ENCODE measurements around the gene SNX1. TPM values are rescaled to one million over a fixed set of nuclear protein-coding genes. Genes with fewer than 3 reads are reported as not detected.

Gene SNX1
- total and polyA plus RNA-seq, 2 donors (not counting 3 experiments of a cell fraction or from before 2014, with no cell fraction given) = 56.0 to 113 TPM

DNA sequence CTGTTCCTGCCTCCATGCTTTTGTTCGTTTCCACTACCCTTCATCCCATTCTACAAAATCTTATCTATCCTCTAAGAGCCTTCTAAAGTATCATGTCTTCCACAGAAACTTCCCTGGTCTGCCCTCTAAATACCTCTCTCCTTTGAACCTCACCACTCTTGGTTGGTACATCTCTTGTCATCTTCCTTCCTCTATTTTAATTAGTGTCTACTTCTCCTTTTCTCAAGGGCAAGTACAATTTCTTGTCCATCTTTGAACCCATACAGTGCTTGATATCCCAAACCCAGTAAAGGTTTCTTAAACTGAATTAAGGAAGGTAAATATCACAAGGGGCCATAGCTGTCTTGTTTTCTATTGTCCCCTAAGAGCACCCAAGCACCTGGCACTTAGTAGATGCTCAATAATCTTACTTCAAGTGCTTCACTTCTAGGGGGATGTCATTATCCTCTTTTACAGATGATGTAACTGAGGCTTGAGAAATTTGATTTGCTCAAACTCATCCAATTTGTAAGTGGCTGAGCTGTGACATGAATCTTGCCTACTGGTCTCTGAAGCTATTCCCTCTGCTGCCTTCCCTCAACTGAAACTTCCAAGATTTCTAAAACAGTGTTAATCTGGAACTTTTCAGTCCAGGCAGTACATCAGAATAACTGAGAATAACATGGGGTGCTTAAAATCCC, 46.9 kb upstream of the SNX1 start:
- Histone ChIP-seq H3K9me1 (replicated peaks; ENCODE audit: control insufficient read depth, extremely low read depth, insufficient read depth, low read length) (no peaks in the 10 kb centered on the region), H3K27me3 (ENCODE audit: control insufficient read depth in 2 of 2, insufficient read depth in 2 of 2, low read length in 2 of 2) (peaks cover 12 to 13% of the 10 kb centered on the region in 2 experiments), H3K9me3 (replicated peaks; ENCODE audit: control insufficient read depth, insufficient read depth, low read length) (no peaks in the 10 kb centered on the region), H3K9ac (replicated peaks; ENCODE audit: extremely low read depth, insufficient read depth, low read length) (no peak overlapping the region), H2AFZ (ENCODE audit: low read depth, low read length) (no peak overlapping the region), H3K36me3 (ENCODE audit: control insufficient read depth in 2 of 2, extremely low read depth in 1 of 2, insufficient read depth in 2 of 2, low read length in 2 of 2) (no peaks in the 10 kb centered on the region), H3K79me2 (ENCODE audit: control insufficient read depth, insufficient read depth, low read length) (no peaks in the 10 kb centered on the region), H3K4me1 (ENCODE audit: control insufficient read depth, extremely low read depth, insufficient read depth, low read length) (peaks cover 6% of the 10 kb centered on the region), H3K4me3 (replicated peaks in 1 of 3; ENCODE audit: insufficient read depth in 1 of 3, low read depth in 1 of 3, low read length in 3 of 3) (no peak overlapping the region), H4K20me1 (replicated peaks; ENCODE audit: control insufficient read depth, extremely low read depth, insufficient read depth, low read length) (no peaks in the 10 kb centered on the region), H3K4me2 (ENCODE audit: insufficient read depth, low read length) (no peak overlapping the region), H3K27ac (ENCODE audit: insufficient read depth, low read depth, low read length) (no peak overlapping the region)
- dilution Hi-C loops (cut with MboI; ENCODE audit: extremely low pct_ligation_motif_present, low sequenced_read_pairs) (no loop called here), intact Hi-C loops (cut with micrococcal nuclease) (no loop called here)
- no TSS peak for BruUV-seq (replicated peaks)
- ChIA-PET CTCF (interaction anchor here (2.1 to 2.2 kb wide), 2 partner anchors 9 to 297 kb away, joined by 9 to 11 read pairs; no protein-coding TSS in a partner anchor), POLR2A (no interaction called here)
- DNase-seq (ENCODE audit: low read depth, low spot score) (no peak), FAIRE-seq (no peak)
- TF ChIP-seq, protein P1, sequence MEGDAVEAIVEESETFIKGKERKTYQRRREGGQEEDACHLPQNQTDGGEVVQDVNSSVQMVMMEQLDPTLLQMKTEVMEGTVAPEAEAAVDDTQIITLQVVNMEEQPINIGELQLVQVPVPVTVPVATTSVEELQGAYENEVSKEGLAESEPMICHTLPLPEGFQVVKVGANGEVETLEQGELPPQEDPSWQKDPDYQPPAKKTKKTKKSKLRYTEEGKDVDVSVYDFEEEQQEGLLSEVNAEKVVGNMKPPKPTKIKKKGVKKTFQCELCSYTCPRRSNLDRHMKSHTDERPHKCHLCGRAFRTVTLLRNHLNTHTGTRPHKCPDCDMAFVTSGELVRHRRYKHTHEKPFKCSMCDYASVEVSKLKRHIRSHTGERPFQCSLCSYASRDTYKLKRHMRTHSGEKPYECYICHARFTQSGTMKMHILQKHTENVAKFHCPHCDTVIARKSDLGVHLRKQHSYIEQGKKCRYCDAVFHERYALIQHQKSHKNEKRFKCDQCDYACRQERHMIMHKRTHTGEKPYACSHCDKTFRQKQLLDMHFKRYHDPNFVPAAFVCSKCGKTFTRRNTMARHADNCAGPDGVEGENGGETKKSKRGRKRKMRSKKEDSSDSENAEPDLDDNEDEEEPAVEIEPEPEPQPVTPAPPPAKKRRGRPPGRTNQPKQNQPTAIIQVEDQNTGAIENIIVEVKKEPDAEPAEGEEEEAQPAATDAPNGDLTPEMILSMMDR (IDR thresholded peaks at IDR 0.05; ENCODE audit: extremely low read depth in 1 of 2, insufficient read depth in 1 of 2, low read depth in 1 of 2, low read length in 2 of 2) = no peak
- TF ChIP-seq EZH2 (IDR thresholded peaks at IDR 0.05; ENCODE audit: borderline replicate concordance, low read depth, low read length, severe bottlenecking) = no peak
- no peak for TF ChIP-seq POLR2A (IDR thresholded peaks at IDR 0.05; ENCODE audit: low read depth, low read length)
- TF ChIP-seq POLR2AphosphoS5 (IDR thresholded peaks at IDR 0.05; ENCODE audit: insufficient read depth, low read depth, low read length) = no peak
- no peak for TF ChIP-seq GATA2 (IDR thresholded peaks at IDR 0.05; ENCODE audit: insufficient read depth, insufficient read length, low read depth, low read length)
- TF ChIP-seq, protein P2, sequence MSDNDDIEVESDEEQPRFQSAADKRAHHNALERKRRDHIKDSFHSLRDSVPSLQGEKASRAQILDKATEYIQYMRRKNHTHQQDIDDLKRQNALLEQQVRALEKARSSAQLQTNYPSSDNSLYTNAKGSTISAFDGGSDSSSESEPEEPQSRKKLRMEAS (IDR thresholded peaks at IDR 0.05; ENCODE audit: insufficient read depth, insufficient read length) = no peak
- no peak for TF ChIP-seq FOS (IDR thresholded peaks at IDR 0.05; ENCODE audit: borderline replicate concordance, insufficient read depth, low read length)
- TF ChIP-seq JUN (IDR thresholded peaks at IDR 0.05; ENCODE audit: borderline replicate concordance, insufficient read depth, insufficient read length, low read depth) = no peak
- no peak for TF ChIP-seq MYC (IDR thresholded peaks at IDR 0.05; ENCODE audit: low read depth, low read length)

Measured in endothelial cell of umbilical vein (primary cell).